Ectodermal cell (in vitro differentiated cells): ENCODE data around the gene BARHL1.

ENCODE experiments used
- H3K27ac ChIP-seq: 2 replicates; pipeline ENCODE4 v1.7.0; 2013; ENCODE audit warnings: mild to moderate bottlenecking, low read depth, low read length; ENCODE audit not compliant: insufficient read depth, poor library complexity, severe bottlenecking
- H3K27me3 ChIP-seq: 2 replicates; pipeline ENCODE4 v1.7.0; 2013; ENCODE audit warnings: mild to moderate bottlenecking, low read length; ENCODE audit not compliant: insufficient read depth, control insufficient read depth, poor library complexity, severe bottlenecking
- H3K36me3 ChIP-seq: one replicate; pipeline ENCODE4 v1.7.0; 2013; ENCODE audit warnings: low read length; ENCODE audit not compliant: control insufficient read depth, insufficient read depth
- H3K4me1 ChIP-seq: one replicate; pipeline ENCODE4 v1.7.0; 2013; ENCODE audit warnings: low read length; ENCODE audit not compliant: control insufficient read depth, insufficient read depth
- H3K4me3 ChIP-seq: 2 replicates; pipeline ENCODE4 v1.7.0; 2013; ENCODE audit warnings: low read depth, low read length, control low read depth; ENCODE audit not compliant: insufficient read depth
- H3K9me3 ChIP-seq: 2 replicates; pipeline ENCODE4 v1.7.0; 2013; ENCODE audit warnings: mild to moderate bottlenecking, low read length, moderate library complexity; ENCODE audit not compliant: control insufficient read depth
- WGBS, 2 experiments: methylation state at CpG; one replicate each; pipeline ENCODE4 v1.1.7; 2013; ENCODE audit warnings: missing lambda C conversion rate in 2 of 2; 5-methylcytosine and 5-hydroxymethylcytosine counted together

BARHL1 gene

DNA sequence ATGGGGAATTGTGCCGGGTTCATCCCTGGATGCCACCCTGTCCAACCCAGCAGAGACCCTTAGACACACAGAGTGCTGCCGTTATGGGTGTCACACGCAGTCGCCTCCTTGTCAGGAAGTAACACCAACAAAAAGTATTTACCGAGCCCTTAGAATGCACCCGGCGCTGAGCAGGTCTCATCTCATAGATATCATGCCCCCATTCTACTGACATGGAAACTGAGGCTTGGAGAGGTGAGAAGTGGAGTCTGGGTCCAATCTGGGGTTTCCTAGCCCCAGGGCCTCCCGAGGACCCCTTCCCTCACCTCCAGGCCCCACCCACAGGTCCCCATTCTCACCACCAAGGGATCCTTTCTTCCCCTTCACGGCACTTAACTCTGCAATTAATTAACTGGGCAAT lies 36.8 kb upstream of the BARHL1 start:
- no peaks in the 10 kb centered on the region for H3K27me3 ChIP-seq
- H3K27ac ChIP-seq: no peak overlapping the region
- 88 to 90% methylated on average over 9 of the region's 9 CpGs for WGBS, 2 experiments
- H3K4me1 ChIP-seq: peaks cover 50% of the 10 kb centered on the region
- H3K4me3 ChIP-seq: no peak overlapping the region
- no peaks in the 10 kb centered on the region for H3K36me3 ChIP-seq
- H3K9me3 ChIP-seq: no peaks in the 10 kb centered on the region

DNA sequence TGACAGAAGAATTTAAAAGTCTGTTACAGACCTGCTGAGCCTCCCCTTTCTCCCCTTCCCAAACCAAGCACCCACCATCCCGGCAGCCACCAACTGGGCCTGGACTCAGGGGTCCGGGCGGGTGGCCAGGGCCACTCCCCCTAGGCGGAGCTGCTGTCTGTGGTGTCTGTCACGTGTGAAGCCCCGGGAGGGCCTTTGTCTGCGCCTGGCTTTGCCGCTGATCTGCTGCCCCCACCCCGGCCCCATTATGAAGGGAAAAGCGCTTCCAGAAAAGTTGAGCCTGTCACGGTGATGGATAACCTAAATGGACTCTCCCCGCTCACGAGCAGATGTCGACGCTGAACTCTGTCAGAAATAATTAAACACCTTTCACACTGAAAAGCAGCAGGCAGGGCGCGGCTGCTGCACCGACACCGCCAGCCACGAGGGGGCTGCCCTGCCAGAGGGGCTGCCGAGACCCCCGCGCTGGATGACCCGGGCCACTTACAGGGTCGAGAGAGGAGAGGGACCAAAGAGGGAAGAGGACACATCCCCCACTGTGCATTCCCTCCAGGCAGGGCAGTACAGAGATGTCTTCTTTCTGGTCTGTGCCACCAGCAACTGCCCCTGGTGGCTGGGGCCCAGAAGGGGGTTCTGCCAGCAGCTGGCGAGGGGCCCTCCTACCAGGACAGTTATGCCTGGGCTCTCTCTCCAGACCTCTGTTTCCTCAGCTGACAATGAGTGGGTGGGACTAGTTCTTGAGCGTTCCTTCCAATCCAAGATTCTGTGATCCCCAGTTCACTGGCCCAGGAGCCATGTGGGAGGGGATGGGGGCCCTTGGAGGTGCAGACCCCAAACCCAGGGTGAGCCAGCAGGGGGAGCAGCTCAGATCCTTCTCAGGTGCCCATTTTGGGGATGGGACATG lies 36.0 kb upstream of the BARHL1 start:
- H3K27ac ChIP-seq: peak overlapping the region; percentile 71
- peak overlapping the region; percentile 14 for H3K4me3 ChIP-seq
- 4 to 5% methylated on average over 27 of the region's 27 CpGs for WGBS, 2 experiments
- no peaks in the 10 kb centered on the region for H3K36me3 ChIP-seq
- H3K27me3 ChIP-seq: no peaks in the 10 kb centered on the region
- H3K9me3 ChIP-seq: no peaks in the 10 kb centered on the region
- H3K4me1 ChIP-seq: peaks cover 50% of the 10 kb centered on the region

DNA sequence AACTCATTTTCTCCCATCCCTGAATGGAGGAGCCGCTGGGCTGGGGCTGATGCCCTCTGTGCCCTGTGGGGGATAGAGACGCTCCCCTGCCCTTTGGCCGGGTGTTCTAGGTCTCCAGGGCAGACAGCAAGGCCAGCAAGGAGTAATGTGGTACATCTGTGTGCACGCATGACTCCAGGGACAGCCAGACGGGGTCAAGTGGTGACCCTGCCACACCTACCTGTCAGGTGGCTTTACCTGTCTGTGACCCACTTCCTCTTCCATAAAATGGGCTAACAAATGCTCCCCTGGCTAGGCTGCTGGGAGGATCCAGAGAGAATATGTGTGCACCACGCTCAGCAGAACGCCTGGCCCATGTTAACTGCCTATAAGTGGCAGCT lies 35.4 kb upstream of the BARHL1 start:
- Histone ChIP-seq H3K4me3 (no peak overlapping the region), H3K36me3 (no peaks in the 10 kb centered on the region), H3K9me3 (no peaks in the 10 kb centered on the region), H3K4me1 (peaks cover 50% of the 10 kb centered on the region), H3K27me3 (no peaks in the 10 kb centered on the region), H3K27ac (no peak overlapping the region)
- WGBS, 2 experiments: 76 to 84% methylated on average over 7 of the region's 7 CpGs

DNA sequence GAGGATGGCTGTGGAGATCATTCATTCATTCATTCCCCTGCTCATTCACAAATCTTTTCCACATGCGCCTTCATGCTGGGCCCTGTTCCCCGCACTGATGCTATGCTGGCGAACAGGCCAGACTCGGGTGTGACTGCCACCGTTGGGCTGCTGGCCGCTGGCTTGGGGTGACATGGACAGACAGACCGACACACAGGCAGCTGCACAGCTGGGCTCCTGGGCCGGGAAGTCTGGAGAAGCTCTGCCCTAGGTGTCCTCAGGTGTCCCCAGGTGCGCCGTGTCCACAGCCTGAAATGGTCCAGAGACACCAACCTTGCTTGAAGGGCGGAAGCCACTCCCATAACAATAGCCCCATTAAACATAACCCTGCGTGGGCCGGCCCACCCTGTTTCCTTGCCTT lies 35.0 kb upstream of the BARHL1 start:
- WGBS, 2 experiments: 93 to 94% methylated on average over 13 of the region's 13 CpGs
- no peaks in the 10 kb centered on the region for H3K27me3 ChIP-seq
- H3K9me3 ChIP-seq: no peaks in the 10 kb centered on the region
- H3K4me3 ChIP-seq: no peak overlapping the region
- peaks cover 50% of the 10 kb centered on the region for H3K4me1 ChIP-seq
- H3K27ac ChIP-seq: no peak overlapping the region
- H3K36me3 ChIP-seq: no peaks in the 10 kb centered on the region

DNA sequence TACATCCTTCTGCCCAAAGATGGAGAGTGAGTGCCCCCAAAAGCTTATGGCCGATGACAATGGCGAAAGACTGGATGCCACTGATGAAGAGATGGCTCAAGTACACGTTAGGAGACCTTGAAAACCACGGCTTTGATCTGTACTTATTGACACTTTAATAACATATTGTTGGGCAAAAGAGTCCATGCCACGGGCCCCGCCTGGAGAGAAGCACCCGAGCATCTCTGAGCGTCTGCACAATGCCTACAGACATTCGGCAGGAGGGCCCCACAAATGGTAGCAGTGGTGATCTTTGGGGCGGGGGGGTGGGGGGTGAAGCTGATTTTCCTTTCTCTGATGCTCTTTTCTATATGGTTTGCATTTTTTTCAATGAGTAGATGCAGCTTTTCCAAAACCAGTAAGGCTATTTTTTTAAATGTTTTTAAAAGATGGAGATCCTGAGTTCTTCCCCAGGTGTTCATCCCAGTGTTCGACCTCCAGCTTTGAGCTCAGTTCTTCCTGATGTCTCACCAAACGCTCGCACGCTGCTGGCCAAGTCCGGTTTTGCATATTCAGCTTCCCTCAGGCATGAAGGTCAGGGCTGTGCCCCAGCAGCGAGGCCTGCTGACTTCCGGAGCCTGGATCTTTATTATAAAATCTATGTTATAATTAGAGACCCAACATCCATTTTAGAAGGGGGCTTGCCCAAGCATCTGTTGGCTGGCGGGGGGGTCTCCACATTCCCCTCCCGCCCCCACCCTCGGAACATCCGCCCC lies 34.3 kb upstream of the BARHL1 start:
- H3K4me1 ChIP-seq: peaks cover 46% of the 10 kb centered on the region
- H3K36me3 ChIP-seq: no peaks in the 10 kb centered on the region
- H3K27ac ChIP-seq: no peak overlapping the region
- H3K4me3 ChIP-seq: no peak overlapping the region
- no peaks in the 10 kb centered on the region for H3K9me3 ChIP-seq
- no peaks in the 10 kb centered on the region for H3K27me3 ChIP-seq
- WGBS, 2 experiments: 88 to 93% methylated on average over 17 to 19 of the region's 21 CpGs

DNA sequence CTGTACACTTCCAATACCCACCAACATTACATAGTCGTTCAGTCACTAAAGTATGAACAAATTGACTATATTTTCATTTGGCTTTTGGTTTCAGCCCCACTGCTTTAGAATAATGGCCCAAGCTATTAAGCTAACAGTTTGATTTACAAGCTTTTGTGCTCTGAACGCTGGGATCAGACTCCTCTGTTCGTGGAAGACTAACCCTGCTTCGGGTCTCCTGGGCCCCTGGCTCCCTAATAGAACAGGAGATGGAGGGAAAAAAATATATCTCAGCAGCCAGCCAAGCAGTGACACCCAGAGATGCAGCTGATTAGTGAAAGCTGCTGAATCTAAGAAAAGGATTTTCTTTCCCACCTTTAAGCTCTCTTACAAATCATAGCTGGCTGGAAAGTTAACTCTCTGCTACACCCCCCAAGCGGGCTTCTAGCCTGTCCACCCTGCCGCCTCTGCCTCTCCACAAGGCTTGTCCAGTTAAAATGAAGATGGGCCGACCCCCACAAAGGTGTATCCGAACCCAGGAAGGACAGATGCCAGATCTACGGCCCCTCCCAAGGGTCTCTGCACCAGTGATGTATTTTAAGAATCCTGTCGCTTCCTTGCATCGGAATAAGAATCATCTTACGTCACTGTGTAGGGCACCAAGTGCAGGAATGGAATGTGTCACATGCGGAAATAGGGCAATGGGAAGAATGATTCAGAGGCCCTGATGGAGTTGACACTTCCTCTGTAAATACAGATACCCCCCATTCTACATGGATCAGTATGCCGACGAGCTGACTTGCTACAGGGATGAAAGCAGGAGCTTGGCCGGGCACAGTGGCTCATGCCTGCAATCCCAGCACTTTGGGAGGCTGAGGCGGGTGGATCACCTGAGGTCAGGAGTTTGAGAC lies 33.4 kb upstream of the BARHL1 start:
- Histone ChIP-seq H3K4me3 (no peak overlapping the region), H3K27ac (peak overlapping the region; percentile 16), H3K9me3 (no peaks in the 10 kb centered on the region), H3K4me1 (peaks cover 41% of the 10 kb centered on the region), H3K36me3 (no peaks in the 10 kb centered on the region), H3K27me3 (no peaks in the 10 kb centered on the region)
- WGBS, 2 experiments: 81% methylated on average over 17 of the region's 17 CpGs

DNA sequence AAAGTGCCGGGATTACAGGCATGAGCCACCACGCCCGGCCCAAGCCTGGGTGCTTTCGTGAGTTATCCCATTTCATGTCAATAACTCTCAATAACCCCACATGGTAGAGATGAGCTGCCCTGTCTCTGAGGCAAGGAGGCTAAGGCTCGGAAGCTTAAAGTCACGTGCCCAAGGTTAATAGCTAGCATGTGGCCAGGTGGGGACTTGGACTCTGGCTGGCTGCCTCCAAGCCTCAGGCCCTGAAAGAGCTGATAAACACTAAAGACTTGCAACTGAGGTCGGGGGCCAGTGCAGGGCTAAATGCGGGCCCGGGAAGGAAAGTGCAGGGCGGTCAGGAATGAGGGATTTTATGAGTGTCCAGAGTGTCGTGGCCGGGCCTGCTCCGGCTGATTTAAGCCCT lies 30.9 kb upstream of the BARHL1 start:
- H3K27me3 ChIP-seq: no peaks in the 10 kb centered on the region

DNA sequence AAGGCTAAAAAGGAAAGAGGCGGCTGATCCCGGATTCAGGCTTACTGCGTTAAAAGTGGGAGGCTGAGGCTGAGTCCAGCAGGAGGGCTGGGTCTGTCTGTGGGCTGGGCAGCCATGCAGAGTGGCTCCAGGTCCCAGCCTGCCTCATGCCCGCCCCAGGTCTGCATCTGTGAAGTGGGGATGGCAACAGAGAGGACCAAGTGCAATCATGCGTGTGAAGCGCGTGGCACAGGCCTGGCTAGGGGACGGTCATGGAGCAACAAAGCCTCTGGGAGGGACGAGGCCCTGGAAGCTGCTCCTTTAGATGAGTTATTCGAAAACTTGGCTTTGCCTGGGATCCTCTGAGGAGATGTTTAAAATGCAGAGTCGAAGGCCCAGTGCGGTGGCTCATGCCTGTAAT lies 30.4 kb upstream of the BARHL1 start:
- Histone ChIP-seq H3K27ac (no peak overlapping the region), H3K27me3 (no peaks in the 10 kb centered on the region), H3K36me3 (no peaks in the 10 kb centered on the region), H3K4me1 (peaks cover 41% of the 10 kb centered on the region), H3K9me3 (no peaks in the 10 kb centered on the region), H3K4me3 (no peak overlapping the region)
- 90 to 92% methylated on average over 12 of the region's 12 CpGs for WGBS, 2 experiments

More for the DNA sequence above, 30.9 kb upstream of the BARHL1 start:
- Histone ChIP-seq H3K27ac (no peak overlapping the region), H3K4me1 (peaks cover 41% of the 10 kb centered on the region), H3K36me3 (no peaks in the 10 kb centered on the region), H3K9me3 (no peaks in the 10 kb centered on the region), H3K4me3 (no peak overlapping the region)
- 92 to 93% methylated on average over 13 of the region's 13 CpGs for WGBS, 2 experiments

DNA sequence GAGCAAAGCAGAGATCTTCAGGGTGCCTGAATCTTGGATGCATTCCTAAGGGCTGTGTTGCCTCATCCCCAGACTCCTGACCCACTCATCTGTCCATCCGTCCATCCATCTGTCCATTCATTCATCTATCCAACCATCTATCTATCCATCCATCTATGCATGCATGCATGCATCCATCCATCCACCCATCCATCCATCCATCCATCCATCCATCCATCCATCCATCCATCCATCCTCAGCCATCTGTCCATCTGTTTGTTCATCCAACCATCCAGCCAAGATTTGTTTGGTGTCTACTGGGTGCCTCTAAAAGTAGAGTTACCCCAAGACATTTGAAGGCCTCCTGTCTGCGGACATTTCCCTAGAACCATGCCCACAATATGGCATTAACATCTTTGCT lies 27.7 kb upstream of the BARHL1 start:
- 90 to 92% methylated on average over 2 of the region's 2 CpGs for WGBS, 2 experiments
- Histone ChIP-seq H3K9me3 (no peaks in the 10 kb centered on the region), H3K36me3 (no peaks in the 10 kb centered on the region), H3K27ac (no peak overlapping the region), H3K4me3 (no peak overlapping the region), H3K27me3 (no peaks in the 10 kb centered on the region), H3K4me1 (peaks cover 35% of the 10 kb centered on the region)
